Measurements from ENCODE around the gene CCDC74B.
"Not testable (repeated sequence)": the region's sequence is repeated elsewhere in the genome, so short reads cannot be mapped to it uniquely, and the experiment has no call there.

The CCDC74B gene

GRCh38 chr2:130141645-130142370 is 3.1 kb downstream of the CCDC74B start:
- DNase-seq (ENCODE audit: extremely low read depth, low read depth) = not testable (repeated sequence)

GRCh38 chr2:130141002-130141401 is 3.9 kb downstream of the CCDC74B start:
- DNase-seq (ENCODE audit: extremely low read depth, low read depth) = not testable (repeated sequence)

- not testable (repeated sequence) for DNase-seq (ENCODE audit: extremely low read depth, low read depth)
Observed at GRCh38 chr2:130140516-130140915, 4.4 kb downstream of the CCDC74B start.

- not testable (repeated sequence) for DNase-seq (ENCODE audit: extremely low read depth, low read depth)
Observed at GRCh38 chr2:130139331-130140280, 5.3 kb downstream of the CCDC74B start.

- DNase-seq (ENCODE audit: extremely low read depth, low read depth) = not testable (repeated sequence)
Observed at GRCh38 chr2:130138841-130139251, 6.1 kb downstream of the CCDC74B start.

GRCh38 chr2:130138326-130138725 is 6.6 kb downstream of the CCDC74B start:
- DNase-seq (ENCODE audit: extremely low read depth, low read depth) = not testable (repeated sequence)

- not testable (repeated sequence) for DNase-seq (ENCODE audit: extremely low read depth, low read depth)
Observed at GRCh38 chr2:130137118-130137517, 7.8 kb downstream of the CCDC74B start.

- DNase-seq (ENCODE audit: extremely low read depth, low read depth) = not testable (repeated sequence)
Observed at GRCh38 chr2:130136546-130136945, 8.4 kb downstream of the CCDC74B start.

GRCh38 chr2:130135692-130136541 is 9.0 kb downstream of the CCDC74B start:
- TF ChIP-seq CTCF (IDR thresholded peaks at IDR 0.05; ENCODE audit: low read depth, low read length) = no peak
- DNase-seq (ENCODE audit: extremely low read depth, low read depth) = no peak

- not testable (repeated sequence) for DNase-seq (ENCODE audit: extremely low read depth, low read depth)
Observed at GRCh38 chr2:130129120-130129829, 15.6 kb downstream of the CCDC74B start, which contains the start of gene POTEF. Gene POTEF (minus strand): TSS chr2:130129222. CDS start chr2:130120515, 8,707 bp downstream.

- DNase-seq (ENCODE audit: extremely low read depth, low read depth) = not testable (repeated sequence)
Observed at GRCh38 chr2:130128464-130128863, 16.4 kb downstream of the CCDC74B start.

- not testable (repeated sequence) for DNase-seq (ENCODE audit: extremely low read depth, low read depth)
Observed at GRCh38 chr2:130127726-130128125, 17.2 kb downstream of the CCDC74B start.

- not testable (repeated sequence) for DNase-seq (ENCODE audit: extremely low read depth, low read depth)
Observed at GRCh38 chr2:130120924-130121323, 24.0 kb downstream of the CCDC74B start.

GRCh38 chr2:130102597-130103363 is 42.1 kb downstream of the CCDC74B start:
- DNase-seq (ENCODE audit: extremely low read depth, low read depth) = not testable (repeated sequence)

All from AG09319 (cell line).